HCT116 (cell line): ENCODE data around the gene ADAMTSL2. TPM values are rescaled to one million over a fixed set of nuclear protein-coding genes. Genes with fewer than 3 reads are reported as not detected.

Source experiments
- ATAC-seq: fragments of 200-7000 bp; cut with Tn5 transposase; 2 replicates; pipeline ENCODE4 v1.9.1; 2020; ENCODE audit warnings: mild to moderate bottlenecking, moderate library complexity
- BruUV-seq: library from RNA; stranded (reverse); fragments of 400-500 nt; replicated peaks from 2 replicates; lab custom pipeline; 2021; lab: Mats Ljungman, UMichigan
- CTCF ChIA-PET: fragments of 300-600 bp; sonication (Branson Sonifier 250); formaldehyde crosslinking; loops from one replicate; lab custom pipeline; 2021; ENCODE audit warnings: antibody characterized with exemption; lab: Charles Lee
- POLR2A ChIA-PET: fragments of 300-600, 350-600 bp; sonication (Branson Sonifier 250); formaldehyde crosslinking; loops from one replicate; lab custom pipeline; 2021; ENCODE audit warnings: antibody characterized with exemption; lab: Charles Lee
- RAD21 ChIA-PET, 2 experiments: fragments of 300-600 bp; sonication (Branson Sonifier 250); formaldehyde crosslinking; loops; one replicate each; lab custom pipeline; 2023; ENCODE audit warnings: low total read pairs in 2 of 2; ENCODE audit not compliant: uncharacterized antibody in 2 of 2, unreplicated experiment in 2 of 2, low non-redundant PET in 1 of 2; lab: Charles Lee
- DNase-seq: peaks from one replicate; pipeline ENCODE4 v3.0.0-alpha.2; 2010; ENCODE audit warnings: low read depth, low spot score
- H2AFZ ChIP-seq: fragments of 200-600 bp; shearing (Covaris generic), sonication (generic); 2 replicates; pipeline ENCODE4 v1.6.1; 2017; ENCODE audit warnings: low read depth, mixed run types, mixed read lengths, antibody characterized with exemption, low read length; ENCODE audit not compliant: poor library complexity, severe bottlenecking
- H3K27ac ChIP-seq: 2 replicates; pipeline ENCODE4 v1.5.1; 2012; ENCODE audit warnings: low read depth, low read length
- H3K27me3 ChIP-seq: fragments of 200-600 bp; sonication (generic); 2 replicates; pipeline ENCODE4 v1.6.1; 2016; ENCODE audit warnings: mixed run types, low read length, mixed read lengths; ENCODE audit not compliant: insufficient read depth
- H3K36me3 ChIP-seq, 2 experiments: fragments of 200-500 bp in 1 of 2; fragments of 200-600 bp in 1 of 2; sonication (Bioruptor generic) in 1 of 2; sonication (generic) in 1 of 2; 2 replicates each; pipeline versions ENCODE4 v1.5.1 to v1.6.1; 2014 to 2016; ENCODE audit warnings: low read length in 2 of 2, inconsistent platforms in 1 of 2, mixed read lengths in 1 of 2, mixed run types in 1 of 2; ENCODE audit not compliant: insufficient read depth in 2 of 2, control insufficient read depth in 1 of 2
- H3K4me1 ChIP-seq, 2 experiments: fragments of 200-600 bp in 1 of 2; sonication (generic) in 1 of 2; 2 replicates each; pipeline versions ENCODE4 v1.5.1 to v1.6.1; 2012 to 2017; ENCODE audit warnings: low read length in 2 of 2, inconsistent platforms in 1 of 2, mild to moderate bottlenecking in 1 of 2, mixed read lengths in 1 of 2, mixed run types in 1 of 2, moderate library complexity in 1 of 2; ENCODE audit not compliant: insufficient read depth in 2 of 2, control insufficient read depth in 1 of 2
- H3K4me2 ChIP-seq: fragments of 200-600 bp; sonication (generic); 2 replicates; pipeline ENCODE4 v1.6.1; 2017; ENCODE audit warnings: mixed run types, low read length, mixed read lengths
- H3K4me3 ChIP-seq, 2 experiments: fragments of 200-600 bp in 1 of 2; sonication (generic) in 1 of 2; replicated peaks in 1 of 2; 2 replicates each; pipeline ENCODE4 v1.5.1; 2011 to 2016; ENCODE audit warnings: low read length in 2 of 2, control low read depth in 1 of 2, low read depth in 1 of 2, mild to moderate bottlenecking in 1 of 2, mixed read lengths in 1 of 2, mixed run types in 1 of 2
- H3K79me2 ChIP-seq: fragments of 200-600 bp; sonication (generic); 2 replicates; pipeline ENCODE4 v1.6.1; 2017; ENCODE audit warnings: mild to moderate bottlenecking, mixed run types, low read length, moderate library complexity, mixed read lengths; ENCODE audit not compliant: insufficient read depth
- H3K9ac ChIP-seq: fragments of 200-600 bp; sonication (generic); 2 replicates; pipeline ENCODE4 v1.6.1; 2016; ENCODE audit warnings: low read length, mixed read lengths
- H3K9me2 ChIP-seq: fragments of 200-600 bp; sonication (generic), shearing (Covaris generic); 2 replicates; pipeline ENCODE4 v1.6.1; 2017; ENCODE audit warnings: mixed run types, mild to moderate bottlenecking, moderate library complexity; ENCODE audit not compliant: insufficient read depth
- H3K9me3 ChIP-seq, 2 experiments: fragments of 200-500 bp in 1 of 2; fragments of 200-600 bp in 1 of 2; sonication (Bioruptor generic) in 1 of 2; sonication (generic) in 1 of 2; 2 replicates each; pipeline ENCODE4 v1.6.1; 2014 to 2017; ENCODE audit warnings: low read length in 2 of 2, mixed read lengths in 2 of 2, inconsistent platforms in 1 of 2, low read depth in 1 of 2, mild to moderate bottlenecking in 1 of 2, mixed run types in 1 of 2, moderate library complexity in 1 of 2; ENCODE audit not compliant: control insufficient read depth in 1 of 2, insufficient read depth in 1 of 2
- H4K20me1 ChIP-seq: fragments of 200-600 bp; sonication (generic), shearing (Covaris generic); 2 replicates; pipeline ENCODE4 v1.6.1; 2017; ENCODE audit warnings: mixed run types, mild to moderate bottlenecking, moderate library complexity; ENCODE audit not compliant: insufficient read depth
- ATF3 ChIP-seq: IDR thresholded peaks from 2 replicates; pipeline ENCODE4 v1.6.1; 2012
- CBX3 ChIP-seq: IDR thresholded peaks from 2 replicates; pipeline ENCODE4 v1.6.1; 2012; ENCODE audit warnings: low read depth
- EGR1 ChIP-seq: IDR thresholded peaks from 2 replicates; pipeline ENCODE4 v1.6.1; 2012; ENCODE audit warnings: low read depth
- ELF1 ChIP-seq: IDR thresholded peaks from 2 replicates; pipeline ENCODE4 v1.6.1; 2012; ENCODE audit warnings: low read depth, borderline replicate concordance
- EZH2 ChIP-seq: fragments of 200-600 bp; sonication (generic); IDR thresholded peaks from 2 replicates; pipeline ENCODE4 v1.6.1; 2017; ENCODE audit warnings: antibody characterized with exemption, mixed run types
- EZH2phosphoT487 ChIP-seq: fragments of 200-600 bp; IDR thresholded peaks from 2 replicates; pipeline ENCODE4 v1.6.1; 2018; ENCODE audit warnings: antibody characterized with exemption, borderline replicate concordance
- FOSL1 ChIP-seq: IDR thresholded peaks from 2 replicates; pipeline ENCODE4 v1.6.1; 2012; ENCODE audit warnings: low read depth
- JUND ChIP-seq: IDR thresholded peaks from 2 replicates; pipeline ENCODE4 v1.6.1; 2012
- MAX ChIP-seq: IDR thresholded peaks from 2 replicates; pipeline ENCODE4 v1.6.1; 2012
- POLR2A ChIP-seq: IDR thresholded peaks from 2 replicates; pipeline ENCODE4 v1.7.0; 2011; ENCODE audit warnings: borderline replicate concordance; ENCODE audit not compliant: insufficient read depth, insufficient read length; ENCODE audit errors: extremely low read depth
- RAD21 ChIP-seq: IDR thresholded peaks from 2 replicates; pipeline ENCODE4 v1.6.1; 2012; ENCODE audit warnings: low read depth, mild to moderate bottlenecking
- REST ChIP-seq: IDR thresholded peaks from 2 replicates; pipeline ENCODE4 v1.6.1; 2012; ENCODE audit warnings: low read depth
- SRF ChIP-seq: IDR thresholded peaks from 2 replicates; pipeline ENCODE4 v1.6.1; 2012; ENCODE audit warnings: low read depth
- ZNF274 ChIP-seq: fragments of 200-500 bp; sonication (Bioruptor generic); IDR thresholded peaks from 2 replicates; pipeline ENCODE4 v1.6.1; 2014; ENCODE audit warnings: mild to moderate bottlenecking, low read depth, low read length, inconsistent platforms
- intact Hi-C: fragments of 100-400 bp; cut with micrococcal nuclease; formaldehyde crosslinking; loops from 2 replicates; pipeline ENCODE4 v1.10.0; 2022
- total RNA-seq: library from RNA; stranded (reverse); gene quantifications from one replicate; pipeline ENCODE4 v1.2.1, GENCODE V29; 2021; ENCODE audit not compliant: unreplicated experiment

Gene ADAMTSL2
- total RNA-seq, 1 experiment from 2014 or later, result not detected

- no peak for ATAC-seq
- Histone ChIP-seq H4K20me1 (no peaks in the 10 kb centered on the region), H3K9me2 (no peaks in the 10 kb centered on the region), H3K36me3 (no peaks in the 10 kb centered on the region), H2AFZ (no peak overlapping the region), H3K4me2 (no peak overlapping the region), H3K27ac (no peak overlapping the region), H3K4me1 (peaks cover 0 to 4% of the 10 kb centered on the region in 2 experiments; a peak in 1 of 4 replicates), H3K4me3 (no peak overlapping the region), H3K27me3 (no peaks in the 10 kb centered on the region), H3K79me2 (no peaks in the 10 kb centered on the region), H3K9me3 (no peaks in the 10 kb centered on the region), H3K9ac (no peak overlapping the region)
- TF ChIP-seq ATF3 (no peak), ELF1 (no peak), RAD21 (no peak), ZNF274 (no peak), EZH2 (no peak), POLR2A (no peak), JUND (no peak), FOSL1 (no peak), EZH2phosphoT487 (no peak), CBX3 (no peak), SRF (no peak), EGR1 (no peak), REST (no peak), MAX (no peak)
- BruUV-seq, result no TSS peak
- ChIA-PET POLR2A (no interaction called here), RAD21 (no interaction called here), CTCF (no interaction called here)
- intact Hi-C loops, result no loop called here
- no peak for DNase-seq
These were observed 42.9 kb upstream of the ADAMTSL2 start for GRCh38 chr9:133491656-133491925.
